ENCODE measurements around the gene CAMKK2.
A peak's percentile ranks its signal among the peaks of the same experiment; 100 is the strongest.

DNA sequence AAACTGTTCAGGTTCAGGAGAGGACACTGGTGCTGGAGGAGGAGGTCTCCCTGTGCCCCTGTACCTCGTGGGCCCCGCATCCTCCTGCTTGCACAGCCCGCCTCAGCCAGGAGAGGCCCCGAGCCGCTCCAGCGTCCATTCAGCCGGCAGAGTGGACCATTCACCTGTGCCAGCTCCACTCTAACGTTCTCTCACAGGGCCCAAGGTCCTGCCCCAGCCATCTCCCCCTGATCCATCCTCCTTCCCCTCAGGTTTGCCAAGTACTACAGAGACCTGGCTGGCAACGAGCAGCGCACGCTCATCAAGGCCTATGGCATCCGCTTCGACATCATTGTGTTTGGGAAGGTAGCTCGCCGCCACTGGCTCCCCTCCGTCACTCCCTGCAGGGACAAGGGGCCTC is 64.3 kb downstream of the CAMKK2 start:
- no peak for TF ChIP-seq POLR2A (IDR thresholded peaks at IDR 0.05)
- peak; percentile 19 to 67 (median 43) for TF ChIP-seq POLR2AphosphoS5 (IDR thresholded peaks at IDR 0.05)
- TF ChIP-seq, protein P1, sequence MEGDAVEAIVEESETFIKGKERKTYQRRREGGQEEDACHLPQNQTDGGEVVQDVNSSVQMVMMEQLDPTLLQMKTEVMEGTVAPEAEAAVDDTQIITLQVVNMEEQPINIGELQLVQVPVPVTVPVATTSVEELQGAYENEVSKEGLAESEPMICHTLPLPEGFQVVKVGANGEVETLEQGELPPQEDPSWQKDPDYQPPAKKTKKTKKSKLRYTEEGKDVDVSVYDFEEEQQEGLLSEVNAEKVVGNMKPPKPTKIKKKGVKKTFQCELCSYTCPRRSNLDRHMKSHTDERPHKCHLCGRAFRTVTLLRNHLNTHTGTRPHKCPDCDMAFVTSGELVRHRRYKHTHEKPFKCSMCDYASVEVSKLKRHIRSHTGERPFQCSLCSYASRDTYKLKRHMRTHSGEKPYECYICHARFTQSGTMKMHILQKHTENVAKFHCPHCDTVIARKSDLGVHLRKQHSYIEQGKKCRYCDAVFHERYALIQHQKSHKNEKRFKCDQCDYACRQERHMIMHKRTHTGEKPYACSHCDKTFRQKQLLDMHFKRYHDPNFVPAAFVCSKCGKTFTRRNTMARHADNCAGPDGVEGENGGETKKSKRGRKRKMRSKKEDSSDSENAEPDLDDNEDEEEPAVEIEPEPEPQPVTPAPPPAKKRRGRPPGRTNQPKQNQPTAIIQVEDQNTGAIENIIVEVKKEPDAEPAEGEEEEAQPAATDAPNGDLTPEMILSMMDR (IDR thresholded peaks at IDR 0.05 in 8 of 11, conservative IDR thresholded peaks at IDR 0.05 in 3 of 11): no peak
